ENCODE measurements around the gene LDB3. TPM values are rescaled to one million over a fixed set of nuclear protein-coding genes. Genes with fewer than 3 reads are reported as not detected.
"Not testable (repeated sequence)": the region's sequence is repeated elsewhere in the genome, so short reads cannot be mapped to it uniquely, and the experiment has no call there.

LDB3 gene, protein sequence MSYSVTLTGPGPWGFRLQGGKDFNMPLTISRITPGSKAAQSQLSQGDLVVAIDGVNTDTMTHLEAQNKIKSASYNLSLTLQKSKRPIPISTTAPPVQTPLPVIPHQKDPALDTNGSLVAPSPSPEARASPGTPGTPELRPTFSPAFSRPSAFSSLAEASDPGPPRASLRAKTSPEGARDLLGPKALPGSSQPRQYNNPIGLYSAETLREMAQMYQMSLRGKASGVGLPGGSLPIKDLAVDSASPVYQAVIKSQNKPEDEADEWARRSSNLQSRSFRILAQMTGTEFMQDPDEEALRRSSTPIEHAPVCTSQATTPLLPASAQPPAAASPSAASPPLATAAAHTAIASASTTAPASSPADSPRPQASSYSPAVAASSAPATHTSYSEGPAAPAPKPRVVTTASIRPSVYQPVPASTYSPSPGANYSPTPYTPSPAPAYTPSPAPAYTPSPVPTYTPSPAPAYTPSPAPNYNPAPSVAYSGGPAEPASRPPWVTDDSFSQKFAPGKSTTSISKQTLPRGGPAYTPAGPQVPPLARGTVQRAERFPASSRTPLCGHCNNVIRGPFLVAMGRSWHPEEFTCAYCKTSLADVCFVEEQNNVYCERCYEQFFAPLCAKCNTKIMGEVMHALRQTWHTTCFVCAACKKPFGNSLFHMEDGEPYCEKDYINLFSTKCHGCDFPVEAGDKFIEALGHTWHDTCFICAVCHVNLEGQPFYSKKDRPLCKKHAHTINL
- not detected for total RNA-seq

DNA sequence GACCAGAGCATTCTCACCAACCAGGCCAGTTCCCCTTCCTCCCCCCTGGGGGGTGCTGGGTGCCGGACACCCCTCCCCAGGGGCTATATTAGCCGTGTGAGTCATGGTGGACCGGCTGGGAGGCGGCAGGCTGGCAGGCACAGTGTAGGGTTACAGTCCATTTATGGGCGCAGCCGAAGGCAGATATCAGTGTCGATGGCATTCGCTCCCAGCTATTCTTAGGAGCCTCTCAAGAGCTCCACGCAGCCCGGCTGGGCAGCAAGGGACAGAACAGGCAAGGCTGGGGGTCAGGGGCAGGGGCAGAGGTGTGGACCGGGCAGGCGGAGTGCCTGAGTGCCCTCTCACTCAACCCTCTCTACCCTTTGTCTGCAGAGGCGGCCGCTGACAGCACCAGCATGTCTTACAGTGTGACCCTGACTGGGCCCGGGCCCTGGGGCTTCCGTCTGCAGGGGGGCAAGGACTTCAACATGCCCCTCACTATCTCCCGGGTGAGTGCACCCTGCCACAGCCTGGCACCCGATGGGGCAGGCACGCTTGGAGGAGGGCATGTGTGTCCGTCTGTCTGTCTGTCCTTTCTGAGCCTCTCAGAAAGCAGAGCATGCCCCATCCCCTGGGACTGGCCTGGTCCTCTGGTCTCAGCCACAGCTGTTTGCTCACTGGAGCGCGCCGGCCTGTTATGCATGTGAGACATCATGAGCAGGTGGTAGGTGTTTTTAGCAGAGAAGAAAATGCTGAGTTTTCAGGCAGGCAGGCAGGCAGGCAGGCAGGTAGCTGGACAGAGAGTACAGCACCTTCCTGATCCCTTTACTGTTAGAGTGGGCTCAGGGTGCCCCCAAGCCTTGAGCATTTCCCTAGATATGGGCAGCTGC, at the start of gene LDB3:
Gene LDB3, plus strand, starts transcription at position 215 of the 869 bp plus-strand sequence. Its CDS starts 181 bp downstream, at position 396.
- H3K27ac Mint-ChIP-seq, result no peak within 1 kb of the TSS

DNA sequence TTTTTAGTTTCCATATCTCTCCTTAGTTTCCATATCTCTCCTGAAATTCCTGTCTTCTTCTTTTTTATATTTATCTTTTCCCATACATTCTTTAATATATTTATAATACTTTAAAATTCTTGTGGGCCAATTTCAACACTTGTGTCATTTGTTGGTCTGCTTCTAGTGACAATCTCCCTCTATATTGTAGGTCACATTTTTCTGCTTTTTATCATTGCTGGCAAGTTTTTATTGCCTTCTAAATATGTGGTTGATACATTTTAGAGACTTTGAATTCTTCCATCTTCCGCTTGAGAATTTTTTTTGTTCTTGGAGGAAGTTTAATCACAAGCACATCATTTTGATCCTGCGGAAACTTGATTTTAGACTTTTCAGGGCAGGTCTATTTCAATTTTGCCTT, 40.0 kb upstream of the LDB3 start:
- Mint-ChIP-seq H3K27me3 (peaks cover 33 to 46% of the 10 kb centered on the region in 2 donors), H3K36me3 (no peaks in the 10 kb centered on the region), H3K9me3 (no peaks in the 10 kb centered on the region), H3K27ac (no peak overlapping the region), H3K4me3 (no peak overlapping the region), H3K4me1 (ENCODE audit: low read depth in 2 of 2) (no peaks in the 10 kb centered on the region)
- ATAC-seq (no peak), DNase-seq (ENCODE audit: low spot score) (no peak)

More for the DNA sequence above, at the start of gene LDB3:
- ATAC-seq (no peak), DNase-seq (ENCODE audit: low spot score) (no peak)
- Mint-ChIP-seq H3K4me3 (no peak within 1 kb of the TSS), H3K4me1 (ENCODE audit: low read depth in 2 of 2) (no peaks in the 10 kb centered on the region), H3K9me3 (no peaks in the 10 kb centered on the region), H3K27me3 (no peaks in the 10 kb centered on the region), H3K36me3 (no peaks in the 10 kb centered on the region)

DNA sequence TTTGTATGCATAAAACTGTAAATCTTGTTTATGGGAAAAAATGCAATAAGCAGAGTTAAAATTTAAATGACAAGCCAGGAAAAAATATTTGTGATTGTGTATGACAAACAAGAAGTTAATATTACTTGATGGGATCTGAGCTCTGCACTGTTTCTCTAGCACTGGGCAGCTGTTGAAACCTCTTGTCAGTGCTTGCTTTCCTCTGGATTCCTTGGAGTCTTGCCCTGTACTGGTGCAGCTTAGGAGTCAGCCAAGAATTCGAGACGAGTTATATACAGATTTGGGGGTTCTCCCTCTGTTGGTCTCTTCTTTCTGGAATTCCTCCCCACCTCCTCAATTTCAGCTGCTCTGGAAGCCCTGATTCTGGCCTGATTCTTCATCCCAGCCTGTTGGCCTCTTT, 38.2 kb upstream of the LDB3 start:
- H3K4me1 Mint-ChIP-seq (ENCODE audit: low read depth in 2 of 2), result no peaks in the 10 kb centered on the region
- DNase-seq (ENCODE audit: low spot score), result no peak

DNA sequence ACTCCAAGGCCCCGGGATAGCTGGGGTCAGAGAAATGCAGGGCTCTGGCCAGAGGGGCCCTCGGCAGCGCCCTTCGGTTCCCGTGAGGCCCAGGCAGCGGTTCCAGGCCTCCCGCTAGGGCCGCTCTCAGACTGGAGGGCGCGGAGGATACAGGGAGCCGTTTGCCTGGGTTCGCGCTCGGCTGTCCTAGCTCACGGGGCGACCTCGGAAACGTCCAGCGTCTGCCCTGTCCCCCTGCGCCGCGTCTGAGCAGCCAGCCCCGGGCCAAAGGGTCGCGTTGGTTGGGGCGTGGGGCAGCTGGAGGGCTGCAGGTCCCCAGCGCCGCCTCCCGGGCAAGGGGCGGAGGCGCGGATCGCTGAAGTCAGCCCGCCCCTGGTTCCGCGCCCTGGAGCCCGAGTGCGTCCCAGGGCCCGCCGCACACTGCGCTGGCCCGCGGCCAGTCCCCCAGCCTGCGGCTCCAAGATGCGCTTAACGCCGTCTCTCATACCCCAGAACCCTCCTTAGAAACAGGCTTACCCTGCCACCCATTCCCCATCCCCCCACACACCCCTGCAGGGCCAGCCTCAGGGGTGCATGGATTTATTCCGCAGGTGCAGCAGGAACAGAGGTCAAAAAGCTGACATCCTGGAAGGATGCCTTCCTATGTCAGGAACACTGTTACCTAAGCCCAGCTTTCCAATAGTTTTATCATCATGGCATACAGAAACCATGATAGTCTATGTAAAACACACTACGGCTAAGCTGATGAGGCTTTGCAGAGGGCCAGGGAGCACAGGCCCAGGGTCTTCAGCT, 36.1 kb upstream of the LDB3 start:
- peaks cover 40 to 41% of the 10 kb centered on the region in 2 donors for H3K27me3 Mint-ChIP-seq

More for the DNA sequence above, 38.2 kb upstream of the LDB3 start:
- no peaks in the 10 kb centered on the region for H3K36me3 Mint-ChIP-seq
- no peak overlapping the region for H3K27ac Mint-ChIP-seq
- H3K4me3 Mint-ChIP-seq, result no peak overlapping the region
- ATAC-seq, result no peak
- H3K27me3 Mint-ChIP-seq, result peaks cover 43 to 51% of the 10 kb centered on the region in 2 donors
- H3K9me3 Mint-ChIP-seq, result no peaks in the 10 kb centered on the region

DNA sequence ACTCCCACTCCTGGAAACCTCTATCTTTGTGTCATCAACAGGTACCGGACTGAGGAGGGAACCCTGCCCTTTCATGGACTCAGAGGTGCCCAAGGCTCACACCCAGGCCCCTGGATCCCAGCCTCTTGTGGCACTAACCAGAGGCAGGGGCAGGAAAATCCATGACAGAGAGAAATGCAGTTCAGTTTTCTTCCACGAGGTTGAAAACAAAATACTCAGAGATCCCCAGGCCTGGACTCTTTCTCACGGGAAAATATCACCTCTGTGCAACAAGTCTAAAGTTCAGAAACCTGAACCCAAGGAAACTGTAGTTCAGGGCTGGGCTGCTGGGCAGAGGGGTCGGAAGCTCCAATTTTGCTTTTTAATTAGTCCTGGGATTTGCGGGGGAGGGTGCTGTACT, 35.4 kb upstream of the LDB3 start:
- DNase-seq (ENCODE audit: low spot score) (no peak), ATAC-seq (no peak)
- peaks cover 36 to 38% of the 10 kb centered on the region in 2 donors for H3K27me3 Mint-ChIP-seq
- no peaks in the 10 kb centered on the region for H3K9me3 Mint-ChIP-seq
- no peaks in the 10 kb centered on the region for H3K36me3 Mint-ChIP-seq
- no peaks in the 10 kb centered on the region for H3K4me1 Mint-ChIP-seq (ENCODE audit: low read depth in 2 of 2)
- no peak overlapping the region for H3K27ac Mint-ChIP-seq
- no peak overlapping the region for H3K4me3 Mint-ChIP-seq

More for the DNA sequence above, 36.1 kb upstream of the LDB3 start:
- no peak overlapping the region for H3K4me3 Mint-ChIP-seq
- H3K27ac Mint-ChIP-seq, result no peak overlapping the region
- DNase-seq (ENCODE audit: low spot score) (no peak), ATAC-seq (peak in 1 of 2 donors; percentile 48)
- no peaks in the 10 kb centered on the region for H3K9me3 Mint-ChIP-seq
- H3K4me1 Mint-ChIP-seq (ENCODE audit: low read depth in 2 of 2), result no peaks in the 10 kb centered on the region
- H3K36me3 Mint-ChIP-seq, result no peaks in the 10 kb centered on the region

DNA sequence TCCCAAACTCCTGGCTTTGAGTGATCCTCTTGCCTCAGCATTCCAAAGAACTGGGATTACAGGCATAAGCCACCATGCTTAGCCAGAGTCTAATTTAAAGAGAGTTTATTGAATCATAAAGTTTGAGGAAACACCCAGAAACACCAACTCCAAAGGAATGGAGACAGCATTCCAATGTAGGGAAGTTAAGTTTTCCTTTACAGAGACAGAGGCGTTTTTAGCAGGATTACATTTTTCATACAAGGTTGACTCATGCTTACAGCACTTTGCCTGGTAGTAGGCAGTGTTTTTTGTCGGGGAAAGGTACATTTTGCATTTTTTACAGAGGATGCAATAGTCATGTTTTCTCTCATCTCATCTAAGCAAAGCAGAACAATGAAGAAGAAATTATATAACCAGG, 32.9 kb upstream of the LDB3 start:
- no peaks in the 10 kb centered on the region for H3K9me3 Mint-ChIP-seq
- no peak for DNase-seq (ENCODE audit: low spot score)
- H3K27me3 Mint-ChIP-seq, result peaks cover 34 to 37% of the 10 kb centered on the region in 2 donors
- no peak overlapping the region for H3K4me3 Mint-ChIP-seq
- ATAC-seq, result no peak
- H3K36me3 Mint-ChIP-seq, result no peaks in the 10 kb centered on the region
- H3K4me1 Mint-ChIP-seq (ENCODE audit: low read depth in 2 of 2), result no peaks in the 10 kb centered on the region
- H3K27ac Mint-ChIP-seq, result no peak overlapping the region

DNA sequence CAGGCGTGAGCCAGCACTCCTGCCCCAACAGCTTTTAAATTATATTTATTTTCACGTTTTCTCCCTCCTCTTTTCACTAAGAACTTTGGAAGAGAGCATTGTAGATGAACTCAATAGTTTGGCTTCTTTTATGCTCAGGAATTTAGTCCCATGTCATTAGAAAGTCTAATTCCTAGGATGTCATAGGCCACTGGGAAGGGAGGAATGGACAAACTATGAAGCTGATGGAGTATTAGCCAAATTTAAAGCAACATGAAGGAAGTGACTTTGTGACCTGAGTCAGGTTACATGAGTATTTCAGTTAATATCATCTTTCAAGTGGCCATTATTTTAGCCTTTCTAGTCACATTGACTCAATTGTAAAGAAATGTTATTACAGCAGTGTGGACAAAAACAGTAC, 32.0 kb upstream of the LDB3 start:
- Mint-ChIP-seq H3K4me1 (ENCODE audit: low read depth in 2 of 2) (no peaks in the 10 kb centered on the region), H3K4me3 (no peak overlapping the region), H3K27me3 (peaks cover 28 to 31% of the 10 kb centered on the region in 2 donors), H3K36me3 (no peaks in the 10 kb centered on the region), H3K9me3 (no peaks in the 10 kb centered on the region), H3K27ac (no peak overlapping the region)
- ATAC-seq (no peak), DNase-seq (ENCODE audit: low spot score) (no peak)

DNA sequence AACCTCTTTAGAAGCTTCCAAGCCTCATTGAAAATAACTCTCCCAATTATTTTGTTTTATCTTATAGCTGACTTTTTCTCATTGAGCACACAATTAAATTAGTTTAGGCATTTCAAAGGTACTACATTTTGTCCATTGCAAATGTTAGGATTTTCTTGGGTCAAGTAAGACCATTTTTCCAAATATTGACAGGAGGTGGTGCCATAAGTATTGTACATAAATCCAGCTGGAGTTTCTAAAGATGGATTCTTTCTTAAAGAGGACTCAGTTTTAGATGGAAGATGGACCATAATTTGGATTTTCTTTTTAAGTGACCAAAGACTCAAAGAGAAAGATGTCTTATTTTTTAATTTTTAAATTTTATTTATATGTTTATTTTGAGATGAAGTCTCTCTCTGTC, 26.3 kb upstream of the LDB3 start:
- H3K27ac Mint-ChIP-seq, result no peak overlapping the region
- no peaks in the 10 kb centered on the region for H3K36me3 Mint-ChIP-seq
- ATAC-seq (no peak), DNase-seq (ENCODE audit: low spot score) (no peak)
- no peaks in the 10 kb centered on the region for H3K9me3 Mint-ChIP-seq
- peaks cover 8 to 31% of the 10 kb centered on the region in 2 donors for H3K27me3 Mint-ChIP-seq
- H3K4me1 Mint-ChIP-seq (ENCODE audit: low read depth in 2 of 2), result peaks cover 4 to 7% of the 10 kb centered on the region in 2 donors
- H3K4me3 Mint-ChIP-seq, result no peak overlapping the region

DNA sequence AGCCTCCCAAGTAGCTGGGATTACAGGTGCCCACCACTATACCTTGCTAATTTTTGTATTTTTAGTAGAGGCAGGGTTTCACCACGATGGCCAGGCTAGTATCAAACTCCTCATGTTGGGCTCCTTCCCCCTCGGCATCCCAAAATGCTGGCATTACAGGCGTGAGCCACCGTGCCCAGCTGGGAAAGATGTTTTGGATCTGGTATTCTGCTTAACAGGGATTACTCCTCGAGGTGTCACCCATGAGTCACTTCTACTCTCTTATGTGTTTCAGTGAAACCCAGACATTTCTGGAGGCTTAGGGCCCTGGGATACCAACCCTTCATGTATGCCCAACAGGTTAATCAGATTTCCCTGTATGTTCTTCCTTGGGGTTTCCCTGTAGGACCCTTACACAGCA, 25.8 kb upstream of the LDB3 start:
- ATAC-seq (no peak), DNase-seq (ENCODE audit: low spot score) (no peak)
- H3K36me3 Mint-ChIP-seq, result no peaks in the 10 kb centered on the region
- peaks cover 8 to 26% of the 10 kb centered on the region in 2 donors for H3K27me3 Mint-ChIP-seq
- no peaks in the 10 kb centered on the region for H3K9me3 Mint-ChIP-seq
- no peak overlapping the region for H3K27ac Mint-ChIP-seq
- peaks cover 4 to 7% of the 10 kb centered on the region in 2 donors for H3K4me1 Mint-ChIP-seq (ENCODE audit: low read depth in 2 of 2)
- no peak overlapping the region for H3K4me3 Mint-ChIP-seq

DNA sequence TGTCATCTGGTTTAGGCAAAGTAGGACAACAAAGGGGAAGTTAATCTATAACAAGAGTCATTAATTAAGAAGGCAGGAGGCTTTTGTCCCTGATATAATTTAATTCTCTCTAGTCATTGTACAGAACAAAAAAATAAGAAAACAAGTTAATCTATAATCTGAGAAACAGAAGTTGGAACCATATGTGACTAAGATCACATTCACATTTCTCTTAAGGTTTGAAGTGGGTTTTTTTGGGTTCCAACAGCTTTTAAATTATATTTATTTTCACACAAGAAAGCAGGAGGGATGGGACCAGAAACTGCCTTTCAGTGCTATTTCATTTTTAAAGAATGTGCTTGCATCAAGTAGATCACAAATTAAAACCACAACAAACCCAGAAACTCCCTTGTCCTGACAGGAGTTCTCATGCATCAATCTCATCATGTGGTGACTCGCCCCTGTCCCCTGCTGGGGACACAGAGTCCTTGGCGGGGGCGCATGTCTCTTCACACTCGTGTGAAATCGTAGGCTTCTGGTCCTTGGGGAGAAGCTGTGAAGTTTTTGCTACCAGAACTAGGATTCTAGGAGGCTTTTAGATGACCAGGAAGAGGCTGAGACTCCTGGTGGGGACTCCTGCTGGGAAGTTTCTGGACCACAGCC, 24.0 kb upstream of the LDB3 start:
- Mint-ChIP-seq H3K27me3 (peaks cover 4 to 16% of the 10 kb centered on the region in 2 donors), H3K27ac (no peak overlapping the region), H3K36me3 (no peaks in the 10 kb centered on the region), H3K4me1 (ENCODE audit: low read depth in 2 of 2) (peaks cover 4 to 7% of the 10 kb centered on the region in 2 donors), H3K4me3 (no peak overlapping the region), H3K9me3 (no peaks in the 10 kb centered on the region)
- ATAC-seq, result no peak
- no peak for DNase-seq (ENCODE audit: low spot score)

DNA sequence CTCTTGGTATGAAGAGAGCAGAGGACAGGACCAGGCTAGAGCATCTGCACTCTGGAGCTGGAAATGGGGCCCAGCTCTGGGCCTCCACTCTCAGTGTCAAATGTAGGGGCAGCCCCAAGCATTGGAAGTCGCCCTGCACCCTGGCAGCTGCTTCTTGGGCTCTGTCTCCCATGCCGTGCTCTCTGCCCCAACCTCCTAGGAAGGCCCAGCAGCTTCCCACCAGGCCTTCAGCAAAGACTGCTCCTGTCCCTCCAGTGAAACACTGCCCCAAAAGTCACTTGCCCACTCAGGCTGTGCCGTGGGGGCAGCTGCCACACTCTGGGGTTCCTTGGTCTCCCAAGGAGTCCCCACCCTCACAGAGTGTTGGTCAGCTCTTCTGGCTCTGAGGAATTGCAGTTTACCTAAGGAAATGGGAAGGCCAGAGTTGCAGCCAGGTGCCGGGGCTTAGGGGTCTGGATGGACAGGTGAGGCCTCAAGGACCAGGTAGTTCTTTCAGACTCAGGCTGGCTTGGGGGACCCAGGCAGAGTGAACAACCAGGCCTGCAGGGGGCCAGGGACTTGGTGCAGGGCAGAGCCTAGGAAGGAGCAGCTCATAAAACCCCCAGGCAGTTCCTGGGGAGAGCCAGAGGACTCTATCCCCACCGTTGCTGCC, 23.4 kb upstream of the LDB3 start:
- H3K27me3 Mint-ChIP-seq, result peaks cover 3 to 13% of the 10 kb centered on the region in 2 donors
- ATAC-seq (peak; percentile 31 to 38), DNase-seq (ENCODE audit: low spot score) (no peak)
- H3K9me3 Mint-ChIP-seq, result no peaks in the 10 kb centered on the region
- H3K4me3 Mint-ChIP-seq, result no peak overlapping the region
- H3K36me3 Mint-ChIP-seq, result no peaks in the 10 kb centered on the region
- H3K4me1 Mint-ChIP-seq (ENCODE audit: low read depth in 2 of 2), result peaks cover 4 to 7% of the 10 kb centered on the region in 2 donors
- no peak overlapping the region for H3K27ac Mint-ChIP-seq

DNA sequence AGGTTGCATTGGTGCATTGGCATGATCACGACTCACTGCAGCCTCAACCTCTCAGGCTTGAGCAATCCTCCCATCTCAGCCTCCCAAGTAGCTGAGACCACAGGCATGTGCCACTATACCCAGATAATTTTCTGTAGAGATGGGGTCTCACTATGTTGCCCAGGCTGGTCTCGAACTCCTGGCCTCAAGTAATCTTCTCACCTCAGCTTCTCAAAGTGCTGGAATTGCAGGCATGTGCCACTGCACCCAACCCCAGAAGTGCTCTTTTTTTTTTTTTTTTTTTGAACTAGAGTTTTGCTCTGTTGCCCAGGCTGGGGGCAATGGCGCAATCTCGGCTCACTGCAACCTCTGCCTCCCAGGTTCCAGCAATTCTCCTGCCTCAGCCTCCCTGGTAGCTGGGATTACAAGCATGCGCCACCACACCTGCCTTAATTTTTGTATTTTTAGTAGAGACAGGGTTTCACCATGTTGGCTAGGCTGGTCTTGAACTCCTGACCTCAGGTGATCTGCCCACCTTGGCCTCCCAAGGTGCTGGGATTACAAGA, 22.6 kb upstream of the LDB3 start:
- H3K36me3 Mint-ChIP-seq; ATAC-seq; H3K4me3 Mint-ChIP-seq; H3K9me3 Mint-ChIP-seq; DNase-seq (ENCODE audit: low spot score); H3K4me1 Mint-ChIP-seq (ENCODE audit: low read depth in 2 of 2); H3K27me3 Mint-ChIP-seq; H3K27ac Mint-ChIP-seq: not testable (repeated sequence)

Measured in natural killer cell treated with Interleukin-12 subunit alpha and Interleukin-12 subunit beta and Interleukin-15 and Interleukin-18, amount 100 ng/mL, for 72 hours (primary cell).